K562 (cell line): Measurements from ENCODE around the gene ATF3. TPM values are rescaled to one million over a fixed set of nuclear protein-coding genes. Genes with fewer than 3 reads are reported as not detected.

Experiments
- CHD2 ChIP-seq: IDR thresholded peaks from 2 replicates; pipeline ENCODE4 v1.6.1; 2011; ENCODE audit warnings: low read depth, low read length
- CHD4 ChIP-seq: fragments of 200-600 bp; sonication (generic); IDR thresholded peaks from 3 replicates; pipeline ENCODE4 v1.6.1; 2012; ENCODE audit warnings: low read depth, mild to moderate bottlenecking, mixed read lengths, low read length, inconsistent platforms; ENCODE audit not compliant: insufficient read depth, insufficient replicate concordance, poor library complexity, severe bottlenecking
- DPF2 ChIP-seq: fragments of 450-650 bp; IDR thresholded peaks from 2 replicates; pipeline ENCODE4 v1.6.1; 2016
- ELF2 ChIP-seq: fragments of 250-450 bp; sonication (Bioruptor Pico); IDR thresholded peaks from 2 replicates; pipeline ENCODE4 v1.5.0; 2021; ENCODE audit warnings: mild to moderate bottlenecking
- ETV1 ChIP-seq: fragments of 450-650 bp; conservative IDR thresholded peaks from 2 replicates; pipeline ENCODE4 v1.6.1; 2016; ENCODE audit warnings: missing genetic modification characterization, control low read depth, low read depth, missing compliant biosample characterization
- FUS ChIP-seq: fragments of 200-400 bp; formaldehyde crosslinking; optimal IDR thresholded peaks from 2 replicates; pipeline ENCODE3; 2017; ENCODE audit warnings: low read depth, low read length
- HDAC2 ChIP-seq: fragments of 450-650 bp; IDR thresholded peaks from 2 replicates; pipeline ENCODE4 v1.6.1; 2016; ENCODE audit warnings: mild to moderate bottlenecking
- HDAC6 ChIP-seq: IDR thresholded peaks from 2 replicates; pipeline ENCODE4 v1.6.1; 2012; ENCODE audit warnings: low read depth, mild to moderate bottlenecking, control low read depth, inconsistent platforms, low read length, moderate library complexity
- HNRNPK ChIP-seq: fragments of 200-400 bp; formaldehyde crosslinking; IDR thresholded peaks from one replicate; pipeline ENCODE4 v1.6.1; 2018; ENCODE audit warnings: mild to moderate bottlenecking, low read depth, low read length; ENCODE audit not compliant: poor library complexity, severe bottlenecking
- KLF16 ChIP-seq: IDR thresholded peaks from 2 replicates; pipeline ENCODE4 v1.6.1; 2016; ENCODE audit warnings: antibody characterized with exemption
- MCM3 ChIP-seq: fragments of 450-650 bp; IDR thresholded peaks from 2 replicates; pipeline ENCODE4 v1.6.1; 2016
- NFIC ChIP-seq: fragments of 450-650 bp; IDR thresholded peaks from 2 replicates; pipeline ENCODE4 v1.6.1; 2017; ENCODE audit warnings: mild to moderate bottlenecking, inconsistent platforms
- NR2C1 ChIP-seq, 2 experiments: fragments of 450-650 bp; IDR thresholded peaks; 2 replicates each; pipeline ENCODE4 v1.6.1; 2017; ENCODE audit warnings: mild to moderate bottlenecking in 2 of 2, antibody characterized with exemption in 1 of 2, inconsistent platforms in 1 of 2, missing compliant biosample characterization in 1 of 2, missing genetic modification characterization in 1 of 2
- NRF1 ChIP-seq, 2 experiments: fragments of 450-650 bp; IDR thresholded peaks in 1 of 2; conservative IDR thresholded peaks in 1 of 2; 2 replicates each; pipeline ENCODE4 v1.6.1; 2014; ENCODE audit warnings: mild to moderate bottlenecking in 2 of 2
- PHF20 ChIP-seq: fragments of 450-650 bp; IDR thresholded peaks from 2 replicates; pipeline ENCODE4 v1.6.1; 2018; ENCODE audit not compliant: partially characterized antibody
- RBM15 ChIP-seq: fragments of 200-400 bp; formaldehyde crosslinking; IDR thresholded peaks from 2 replicates; pipeline ENCODE4 v1.6.1; 2018; ENCODE audit warnings: mild to moderate bottlenecking, low read length, moderate library complexity; ENCODE audit not compliant: insufficient read depth
- SNRNP70 ChIP-seq: fragments of 200-400 bp; formaldehyde crosslinking; optimal IDR thresholded peaks from 2 replicates; pipeline ENCODE3; 2017; ENCODE audit warnings: low read depth, low read length
- SPI1 ChIP-seq: IDR thresholded peaks from 2 replicates; pipeline ENCODE4 v1.6.1; 2011; ENCODE audit warnings: low read depth, low read length, control low read depth, borderline replicate concordance
- SREBF2 ChIP-seq: sonication (generic); formaldehyde crosslinking; IDR thresholded peaks from 2 replicates; pipeline ENCODE4 v1.4.0; 2020; ENCODE audit warnings: mild to moderate bottlenecking, missing genetic modification reagents
- TEAD2 ChIP-seq: fragments of 450-650 bp; IDR thresholded peaks from 2 replicates; pipeline ENCODE4 v1.6.1; 2016; ENCODE audit warnings: missing genetic modification characterization, control low read depth, missing compliant biosample characterization
- TGIF2 ChIP-seq: sonication (generic); formaldehyde crosslinking; IDR thresholded peaks from 2 replicates; pipeline ENCODE4 v1.8.1; 2022; ENCODE audit warnings: mild to moderate bottlenecking, missing genetic modification reagents, moderate library complexity
- ZBED1 ChIP-seq: IDR thresholded peaks from 2 replicates; pipeline ENCODE4 v1.6.1; 2014
- ZFPM2 ChIP-seq: fragments of 250-450 bp; sonication (Bioruptor Pico); IDR thresholded peaks from 2 replicates; pipeline ENCODE4 v1.5.1; 2022; ENCODE audit warnings: mild to moderate bottlenecking
- ZNF143 ChIP-seq: sonication (generic); formaldehyde crosslinking; IDR thresholded peaks from 2 replicates; pipeline ENCODE4 v1.9.0; 2022; ENCODE audit warnings: mild to moderate bottlenecking, missing genetic modification reagents
- ZNF175 ChIP-seq: fragments of 200-800 bp; sonication (Bioruptor generic); IDR thresholded peaks from 2 replicates; pipeline ENCODE4 v1.6.1; 2016; ENCODE audit warnings: low read depth, mild to moderate bottlenecking, missing genetic modification characterization, missing compliant biosample characterization
- ZNF23 ChIP-seq: fragments of 250-450 bp; sonication (Bioruptor Pico); IDR thresholded peaks from 2 replicates; pipeline ENCODE4 v1.4.0; 2020; ENCODE audit warnings: mild to moderate bottlenecking
- ZNF586 ChIP-seq: fragments of 450-650 bp; formaldehyde crosslinking; conservative IDR thresholded peaks from 2 replicates; pipeline ENCODE4 v1.4.0; 2020; ENCODE audit warnings: mild to moderate bottlenecking, moderate library complexity
- polyA plus RNA-seq, 8 experiments: library from polyadenylated mRNA; depleted of rRNA in 4 of 8; stranded (reverse) in 5 of 8; unstranded in 3 of 8; fragments of >200 nt; fragmentation: Nextera tagmentation in 2 of 8; fragmentation: Illumina TruSeq in 1 of 8; extraction: Ambion mirVana in 2 of 8; extraction: Trizol in 1 of 8; gene quantifications; 2 replicates each; pipeline versions ENCODE4 v1.2.1 to v1.2.3, GENCODE V29; 2011 to 2014; ENCODE audit warnings: inconsistent platforms in 1 of 8, missing spikeins in 1 of 8
- total RNA-seq, 7 experiments: library from RNA; depleted of rRNA in 6 of 7; stranded (reverse); fragments of >200 nt in 6 of 7; fragmentation: Illumina TruSeq in 2 of 7; extraction: Trizol in 2 of 7; gene quantifications; 2 replicates each; pipeline versions ENCODE4 v1.2.1 to v1.2.3, GENCODE V29; 2011 to 2021; ENCODE audit warnings: low replicate concordance in 1 of 7
- TF ChIP-seq, protein P1 (sequence below): fragments of 450-650 bp; formaldehyde crosslinking; IDR thresholded peaks from 2 replicates; pipeline ENCODE4 v1.4.0; 2022; ENCODE audit warnings: missing genetic modification characterization
- TF ChIP-seq, protein P2 (sequence below), 2 experiments: fragments of 250-450 bp in 1 of 2; fragments of 450-650 bp in 1 of 2; sonication (Bioruptor Pico) in 1 of 2; IDR thresholded peaks; 2 replicates each; pipeline versions ENCODE4 v1.6.1 to v1.8.0; 2016 to 2021; ENCODE audit warnings: mild to moderate bottlenecking in 2 of 2, moderate library complexity in 2 of 2, missing compliant biosample characterization in 1 of 2, missing genetic modification characterization in 1 of 2

Gene ATF3
- total and polyA plus RNA-seq, 9 of the 15 experiments (the other 6 are each of a cell fraction or from before 2014, with no cell fraction given) = 3.5 to 28.2 (median 19.8) TPM

DNA sequence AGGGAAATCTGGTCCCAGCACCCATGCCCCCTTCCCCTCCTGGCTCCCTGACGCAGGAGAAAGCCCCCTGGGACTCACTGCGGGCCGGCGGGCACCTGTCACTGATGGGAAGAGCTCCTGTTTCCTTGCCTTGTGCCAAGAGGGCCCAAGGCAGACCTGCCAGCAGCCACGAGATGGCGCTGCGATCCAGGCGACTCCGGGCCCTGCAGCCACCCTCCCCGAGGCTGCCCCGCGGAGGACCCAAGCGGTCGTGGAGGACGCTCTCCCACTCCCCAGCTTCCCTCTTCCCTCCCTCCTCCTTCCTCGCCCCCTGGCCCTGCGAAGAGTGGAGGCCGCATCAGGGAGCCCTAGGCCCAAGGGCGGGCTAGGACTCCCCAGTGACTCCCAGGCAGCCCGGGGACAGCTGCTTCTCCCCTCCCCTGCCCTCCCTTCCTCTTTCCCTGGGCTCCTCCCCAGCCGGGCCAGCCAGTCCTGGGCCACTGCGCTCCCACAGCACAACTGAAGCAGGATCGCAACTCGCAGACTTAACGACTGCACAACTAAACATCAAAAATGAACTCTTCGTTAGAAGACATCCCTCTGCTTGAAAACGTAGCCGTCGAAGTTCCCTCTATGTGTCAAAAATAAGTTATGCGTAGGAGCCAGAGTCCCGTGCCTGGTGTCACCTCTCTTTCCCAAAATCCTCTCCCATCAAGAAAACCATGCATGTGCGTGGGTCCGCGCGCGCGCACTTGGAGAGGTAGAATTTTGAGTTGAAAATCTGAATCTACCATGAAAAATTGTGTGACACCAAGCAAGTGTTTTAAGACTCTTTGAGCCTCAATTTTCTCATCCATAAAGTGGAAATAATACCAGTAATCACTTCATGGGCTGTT lies 56.9 kb downstream of the ATF3 start (continued):
- TF ChIP-seq NFIC (peak; percentile 67), DPF2 (peak; percentile 42; the same call in 1 of the 2 replicates), SREBF2 (CRISPR knock-in tag) (no peak), SPI1 (peak; percentile 84), ZNF143 (no peak), TEAD2 (no peak), HDAC6 (no peak), ZNF23 (CRISPR knock-in tag) (no peak), ZNF175 (CRISPR knock-in tag) (no peak), RBM15 (no peak), ZNF586 (CRISPR knock-in tag) (no peak), ZFPM2 (CRISPR knock-in tag) (no peak), NRF1 (conservative IDR thresholded peaks at IDR 0.05 in 1 of 2, IDR thresholded peaks at IDR 0.05 in 1 of 2) (peak; percentile 40 to 41; a peak in 3 of 4 replicates), SNRNP70 (no peak), HDAC2 (peak; percentile 72; the same call in 1 of the 2 replicates), CHD2 (no peak), CHD4 (no peak), MCM3 (no peak), PHF20 (no peak), FUS (no peak), HNRNPK (no peak), ZBED1 (no peak), TGIF2 (CRISPR knock-in tag) (no peak), ELF2 (CRISPR knock-in tag) (no peak), NR2C1 (IDR thresholded peaks at IDR 0.05) (no peak), NR2C1 (tag; IDR thresholded peaks at IDR 0.05) (no peak), KLF16 (no peak), ETV1 (tag) (no peak)
- TF ChIP-seq, protein P1, sequence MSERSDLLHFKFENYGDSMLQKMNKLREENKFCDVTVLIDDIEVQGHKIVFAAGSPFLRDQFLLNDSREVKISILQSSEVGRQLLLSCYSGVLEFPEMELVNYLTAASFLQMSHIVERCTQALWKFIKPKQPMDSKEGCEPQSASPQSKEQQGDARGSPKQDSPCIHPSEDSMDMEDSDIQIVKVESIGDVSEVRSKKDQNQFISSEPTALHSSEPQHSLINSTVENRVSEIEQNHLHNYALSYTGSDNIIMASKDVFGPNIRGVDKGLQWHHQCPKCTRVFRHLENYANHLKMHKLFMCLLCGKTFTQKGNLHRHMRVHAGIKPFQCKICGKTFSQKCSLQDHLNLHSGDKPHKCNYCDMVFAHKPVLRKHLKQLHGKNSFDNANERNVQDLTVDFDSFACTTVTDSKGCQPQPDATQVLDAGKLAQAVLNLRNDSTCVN = no peak; the same call in 1 of the 2 replicates
- TF ChIP-seq, protein P2, sequence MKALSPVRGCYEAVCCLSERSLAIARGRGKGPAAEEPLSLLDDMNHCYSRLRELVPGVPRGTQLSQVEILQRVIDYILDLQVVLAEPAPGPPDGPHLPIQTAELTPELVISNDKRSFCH (CRISPR knock-in tag; IDR thresholded peaks at IDR 0.05) = no peak
- TF ChIP-seq, protein P2 (tag; IDR thresholded peaks at IDR 0.05) = peak; percentile 76; the same call in 1 of the 2 replicates
